Epithelial cell of prostate (primary cell): Measurements from ENCODE around the gene PTBP3.
"Not testable (repeated sequence)": the region's sequence is repeated elsewhere in the genome, so short reads cannot be mapped to it uniquely, and the experiment has no call there.

Experiments used
- DNase-seq: peaks from one replicate; pipeline ENCODE4 v3.0.0-alpha.2; 2011; ENCODE audit warnings: low read depth, low spot score
- H3K27ac ChIP-seq: fragments of 450-650 bp; 2 replicates; pipeline ENCODE4 v1.5.1; 2017; ENCODE audit warnings: mild to moderate bottlenecking

Gene PTBP3

DNA sequence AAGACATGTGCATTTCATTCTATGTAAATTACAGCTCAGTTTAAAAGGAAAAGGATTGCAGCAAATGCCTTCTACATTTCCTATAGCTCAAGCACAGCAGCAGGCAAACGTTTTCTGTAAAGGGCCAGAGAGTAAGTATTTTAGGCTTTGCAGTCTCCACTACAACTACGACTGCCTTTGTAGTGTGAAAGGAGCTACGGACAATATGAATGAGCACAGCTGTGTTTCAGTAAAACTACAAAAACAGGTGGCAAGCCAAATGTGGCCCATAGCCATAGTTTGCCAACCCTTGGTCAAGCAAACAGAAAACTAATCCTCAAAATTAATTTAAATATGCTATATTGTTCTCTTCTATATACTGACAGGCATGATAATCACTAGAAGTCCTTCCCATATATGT lies 7.2 kb downstream of the PTBP3 start:
- H3K27ac ChIP-seq: no peak overlapping the region
- no peak for DNase-seq

DNA sequence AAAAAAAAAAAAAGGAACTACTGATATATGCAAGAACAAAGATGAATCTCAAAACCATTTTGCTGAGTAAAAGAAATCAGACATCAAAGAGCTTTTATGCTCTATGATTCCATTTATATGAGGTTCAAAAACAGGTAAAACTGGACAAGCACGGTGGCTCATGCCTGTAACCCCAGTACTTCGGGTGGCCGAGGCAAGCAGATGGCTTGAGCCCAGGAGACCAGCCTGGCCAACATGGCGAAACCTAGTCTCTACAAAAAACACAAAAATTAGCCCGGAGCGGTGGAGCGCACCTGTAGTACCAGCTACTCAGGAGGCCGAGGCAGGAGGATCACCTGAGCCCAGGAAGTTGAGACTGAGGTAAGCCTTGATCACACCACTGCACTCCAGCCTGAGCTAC lies 7.8 kb downstream of the PTBP3 start:
- peak overlapping the region; percentile 7 for H3K27ac ChIP-seq
- no peak for DNase-seq

DNA sequence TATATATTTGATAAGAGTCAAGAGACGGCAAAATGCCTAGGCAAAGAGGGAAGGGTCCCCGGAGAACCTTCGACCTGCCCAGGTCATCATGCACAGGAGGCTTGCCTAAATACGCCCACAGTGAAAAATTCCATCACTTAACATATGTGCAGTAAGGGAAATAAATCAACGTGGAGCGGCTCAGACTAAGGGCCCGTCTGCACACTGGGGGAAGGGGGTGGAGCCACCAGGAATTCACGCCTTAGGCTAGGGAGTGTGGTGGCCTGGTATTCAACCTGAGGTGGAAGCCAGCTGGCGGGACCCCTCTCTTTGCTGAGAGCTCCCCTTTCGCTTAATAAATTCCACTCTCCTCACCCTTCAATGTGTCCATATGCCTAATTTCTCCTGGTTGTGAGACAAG lies 8.3 kb downstream of the PTBP3 start:
- H3K27ac ChIP-seq: no peak overlapping the region
- no peak for DNase-seq

DNA sequence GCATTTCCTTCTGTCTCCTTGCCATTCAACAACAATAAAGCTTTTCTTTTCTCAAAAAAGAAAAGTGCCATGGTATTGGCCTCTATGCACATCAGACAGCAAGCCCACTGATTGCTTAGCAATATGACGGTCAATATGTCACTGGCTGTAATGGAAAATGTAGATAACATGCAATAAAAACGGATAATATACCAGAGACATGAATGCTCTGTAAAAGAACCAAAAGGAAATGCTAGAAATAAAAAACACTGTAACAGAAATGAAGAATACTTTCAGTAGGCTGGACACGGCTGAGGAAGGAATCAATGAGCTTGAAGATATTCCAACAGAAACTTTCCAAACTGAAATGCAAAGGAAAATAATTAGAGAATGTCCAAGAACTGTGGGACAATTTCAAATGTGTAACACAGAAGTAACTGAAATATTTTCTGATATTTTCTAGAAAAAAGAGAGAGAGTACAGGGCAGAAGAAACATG lies 10.0 kb downstream of the PTBP3 start:
- peak overlapping the region; percentile 16 for H3K27ac ChIP-seq

DNA sequence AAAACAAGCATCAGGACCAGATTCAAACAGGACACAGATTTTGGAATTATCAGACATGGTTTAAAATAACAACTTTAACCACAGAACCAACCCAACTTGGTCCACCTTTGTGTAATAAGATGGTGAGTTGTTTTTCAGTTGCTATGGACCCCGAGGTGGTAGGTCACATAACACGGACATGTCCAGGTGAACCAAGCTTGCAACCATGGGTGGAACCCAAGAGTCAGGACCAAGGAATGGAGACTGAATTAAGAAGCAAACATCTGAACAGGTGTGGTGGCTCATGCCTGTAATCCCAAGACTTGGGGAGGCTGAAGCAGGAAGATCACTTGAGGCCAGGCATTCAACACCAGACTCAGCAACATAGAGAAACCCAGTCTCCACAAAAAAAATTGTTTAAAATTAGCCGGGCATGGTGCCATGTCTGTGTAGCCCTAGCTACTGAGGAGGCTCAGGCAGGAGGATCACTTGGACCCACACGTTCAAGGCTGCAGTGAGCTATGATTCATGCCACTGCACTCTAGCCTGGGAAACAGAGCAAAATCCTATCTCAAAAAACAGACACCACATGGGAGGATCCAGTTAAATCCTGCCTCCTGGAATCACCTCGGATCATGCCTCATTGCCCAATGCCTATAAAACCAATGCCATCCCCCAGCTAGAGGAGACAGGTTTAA lies 10.6 kb downstream of the PTBP3 start:
- H3K27ac ChIP-seq: peak overlapping the region; percentile 16
- DNase-seq: no peak

More for the DNA sequence above, 10.0 kb downstream of the PTBP3 start:
- DNase-seq: no peak

DNA sequence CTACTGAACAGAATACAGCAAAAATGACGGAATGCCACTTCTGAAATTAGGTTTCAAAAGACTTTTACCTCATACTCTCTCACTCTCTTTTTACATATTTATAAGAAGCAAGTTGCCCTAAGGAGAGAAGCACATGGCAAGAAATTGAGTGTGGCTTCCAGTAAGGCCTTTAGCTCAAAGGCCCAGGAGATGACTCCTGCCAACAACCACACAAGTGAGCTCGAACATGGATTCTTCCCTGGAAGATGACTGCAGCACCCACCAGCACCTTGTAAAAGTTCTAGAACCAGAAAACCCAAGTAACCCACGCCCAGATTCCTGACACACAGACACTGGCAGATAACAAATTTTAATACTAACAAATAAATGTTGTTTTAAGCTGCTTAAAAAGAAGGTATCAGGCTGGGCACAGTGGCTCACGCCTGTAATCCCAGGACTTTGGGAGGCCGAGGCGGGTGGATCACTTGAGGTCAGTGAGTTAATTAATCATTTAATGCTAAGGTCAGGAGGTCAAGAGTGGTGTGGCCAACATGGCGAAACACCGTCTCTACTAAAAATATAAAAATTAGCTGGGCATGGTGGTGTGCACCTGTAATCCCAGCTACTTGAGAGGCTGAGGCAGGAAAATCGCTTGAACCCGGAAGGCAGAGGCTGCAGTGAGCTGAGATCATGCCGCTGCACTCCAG lies 17.0 kb downstream of the PTBP3 start:
- no peak for DNase-seq
- H3K27ac ChIP-seq: no peak overlapping the region

DNA sequence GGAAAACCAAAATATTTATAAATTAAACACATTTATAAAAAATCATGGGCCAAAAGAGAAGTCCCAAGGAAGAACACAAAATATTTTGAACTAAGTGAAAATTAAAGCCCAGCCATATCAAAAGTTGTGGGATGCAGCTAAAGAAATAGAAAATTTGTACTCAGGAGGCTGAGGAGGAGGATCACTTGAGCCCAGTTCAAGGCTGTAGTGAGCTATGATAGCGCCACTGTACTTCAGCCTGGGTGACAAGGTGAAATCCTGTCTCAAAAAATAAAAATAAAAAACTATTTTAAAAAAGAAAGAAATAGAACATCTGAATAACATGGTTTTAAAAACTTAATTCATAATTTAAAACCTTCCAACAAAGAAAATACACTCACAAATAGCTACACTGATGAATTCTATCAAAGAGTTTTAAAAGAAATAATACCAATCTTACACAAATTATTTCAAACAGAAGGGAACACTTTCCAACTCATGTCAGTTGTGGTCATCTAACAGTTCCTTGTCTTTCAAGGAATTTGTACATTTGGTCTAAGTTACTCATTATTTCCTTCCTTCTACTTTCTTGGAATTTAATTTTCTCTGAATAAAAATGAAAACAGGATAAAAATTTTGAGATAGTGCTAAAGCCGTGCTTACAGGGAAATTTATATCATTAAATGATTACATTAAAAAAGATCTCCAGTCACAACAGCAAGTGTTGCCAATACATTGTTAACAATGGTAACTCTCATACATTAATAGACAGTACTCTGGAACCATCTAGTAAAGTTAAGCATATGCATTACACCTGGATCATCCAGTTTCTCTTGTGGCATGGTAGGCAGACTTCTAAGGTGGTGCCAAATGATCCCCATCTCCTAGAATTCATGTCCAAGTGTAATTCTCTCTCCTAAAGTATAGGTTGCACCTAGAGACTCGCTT lies 17.8 kb downstream of the PTBP3 start:
- no peak overlapping the region for H3K27ac ChIP-seq
- no peak for DNase-seq

DNA sequence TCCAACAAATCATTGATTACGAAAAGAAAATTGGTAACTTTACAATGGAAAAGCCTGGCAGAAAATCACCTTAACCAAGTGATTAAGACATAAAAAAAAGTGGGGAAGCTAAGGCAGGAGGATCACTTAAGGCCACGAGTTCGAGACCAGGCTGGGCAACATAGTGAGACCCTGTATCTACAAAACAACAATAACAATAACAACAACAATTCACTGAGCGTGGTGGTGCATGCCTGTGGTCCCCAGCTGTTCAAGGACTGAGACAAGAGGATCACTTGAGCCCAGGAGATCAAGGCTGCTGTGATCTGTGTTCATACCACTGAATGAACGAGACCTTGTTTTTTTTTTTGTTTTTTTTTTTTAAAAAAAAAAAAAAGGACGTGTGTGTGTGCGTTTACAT lies 21.3 kb downstream of the PTBP3 start:
- DNase-seq: no peak
- no peak overlapping the region for H3K27ac ChIP-seq

DNA sequence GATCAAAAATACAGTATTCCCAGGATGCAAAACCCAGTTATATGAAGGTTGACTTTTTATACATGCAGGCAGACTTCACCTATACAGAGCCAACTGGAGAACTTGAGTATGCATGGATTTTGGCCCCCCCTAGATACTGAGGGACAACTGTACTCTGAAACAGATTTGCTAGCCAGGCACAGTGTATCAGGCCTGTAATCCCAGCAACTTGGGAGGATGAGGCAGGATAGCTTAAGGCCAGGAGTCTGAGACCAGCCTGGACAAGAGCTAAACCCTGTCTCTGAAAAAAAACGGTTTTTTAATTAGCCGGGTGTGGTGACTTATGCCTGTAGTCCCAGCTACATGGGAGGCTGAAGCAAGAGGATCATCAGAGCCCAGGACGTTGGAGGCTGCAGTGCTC lies 21.9 kb downstream of the PTBP3 start:
- H3K27ac ChIP-seq: no peak overlapping the region
- DNase-seq: no peak

DNA sequence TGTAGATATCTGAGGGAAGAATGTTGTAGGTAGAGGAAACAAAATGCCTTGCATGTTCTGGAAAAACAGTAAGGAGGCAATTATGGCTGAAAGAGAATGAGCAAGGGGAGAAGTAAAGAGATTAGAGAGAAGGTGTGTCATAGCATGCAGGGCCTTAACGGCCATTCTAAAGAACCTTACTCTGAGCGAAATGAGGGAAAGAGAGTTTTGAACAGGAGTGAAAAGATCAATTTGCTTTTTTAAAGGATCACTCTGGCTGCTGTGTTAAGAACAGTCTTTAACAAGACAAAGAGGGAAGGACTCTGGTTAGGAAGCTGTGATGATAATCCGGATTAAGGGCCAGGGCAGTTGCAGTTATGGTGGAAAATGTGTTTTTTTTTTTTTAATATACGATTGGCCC lies 22.6 kb downstream of the PTBP3 start:
- H3K27ac ChIP-seq: no peak overlapping the region
- DNase-seq: no peak

DNA sequence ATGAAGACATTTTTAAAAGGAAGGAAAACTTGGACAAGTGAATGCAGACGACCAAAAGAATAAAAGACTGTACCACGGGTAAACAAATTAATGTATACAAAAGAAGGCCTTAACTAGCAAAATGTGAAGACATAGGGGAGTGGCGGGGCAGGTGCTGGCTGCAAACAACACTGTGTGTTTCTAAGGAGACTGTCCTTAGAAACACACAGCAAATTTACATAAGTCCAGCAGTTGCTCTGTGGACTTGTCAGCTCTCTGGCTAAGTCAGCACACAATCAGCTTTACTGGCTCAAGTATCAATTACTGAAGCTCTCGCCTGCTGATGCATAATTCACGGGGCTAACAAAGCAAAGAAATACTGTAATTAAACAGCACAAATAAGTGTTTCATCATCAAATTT lies 24.8 kb downstream of the PTBP3 start:
- DNase-seq: no peak
- H3K27ac ChIP-seq: no peak overlapping the region

DNA sequence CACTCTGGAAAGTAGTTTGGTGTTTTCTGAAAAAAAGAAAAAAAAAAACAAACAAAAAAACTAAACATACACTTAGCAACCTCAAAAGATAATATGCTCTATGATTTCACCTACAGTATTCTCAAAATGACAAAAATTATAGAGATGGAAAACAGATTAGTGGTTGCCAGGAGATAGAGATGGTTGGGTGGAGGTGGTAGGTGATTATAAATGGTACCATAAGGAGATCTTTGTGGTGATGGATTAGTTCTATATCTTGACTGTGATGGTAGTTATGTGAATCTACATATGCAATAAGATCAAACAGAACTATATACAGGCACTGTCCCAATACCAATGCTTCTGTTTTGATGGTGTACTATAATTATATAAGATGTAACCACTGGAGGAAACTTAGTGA lies 32.0 kb downstream of the PTBP3 start:
- no peak for DNase-seq
- H3K27ac ChIP-seq: peak overlapping the region; percentile 83

DNA sequence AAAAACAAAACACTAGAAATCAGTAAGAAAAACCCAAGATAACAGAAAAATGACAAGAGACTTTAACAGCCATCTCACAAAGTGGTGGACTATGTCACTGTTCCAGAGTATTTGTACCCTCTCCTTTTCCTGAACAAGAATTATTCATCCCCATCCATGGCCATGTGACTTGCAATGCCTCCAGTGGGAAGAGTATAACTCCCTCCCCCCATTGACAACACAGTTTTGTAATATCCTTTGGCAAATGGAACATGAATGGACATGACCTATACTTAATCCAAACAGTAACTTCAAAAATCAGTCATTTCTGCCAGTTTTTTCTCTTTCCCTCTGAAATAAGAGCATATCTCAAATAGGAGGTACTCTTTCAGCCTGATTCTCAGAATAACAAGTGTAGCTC lies 33.9 kb downstream of the PTBP3 start:
- DNase-seq: peak; percentile 60
- H3K27ac ChIP-seq: peak overlapping the region; percentile 83

DNA sequence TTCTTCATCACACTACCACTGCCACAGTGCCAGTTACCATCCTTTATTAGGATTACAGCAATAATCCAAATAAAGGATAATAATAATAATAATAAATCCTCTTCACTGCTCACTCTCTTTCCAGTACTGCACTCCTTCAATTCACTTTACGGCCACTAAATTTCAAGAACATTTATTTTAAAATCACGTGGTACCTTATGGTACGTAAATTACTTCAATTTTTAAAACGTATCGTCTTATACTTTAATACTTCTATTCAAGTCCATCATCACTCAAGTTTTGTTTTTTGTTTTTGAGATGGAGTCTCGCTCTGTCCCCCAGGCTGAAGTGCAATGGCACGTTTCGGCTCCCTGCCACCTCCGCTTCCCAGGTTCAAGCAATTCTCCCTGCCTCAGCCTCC lies 36.5 kb downstream of the PTBP3 start:
- DNase-seq: no peak
- no peak overlapping the region for H3K27ac ChIP-seq

DNA sequence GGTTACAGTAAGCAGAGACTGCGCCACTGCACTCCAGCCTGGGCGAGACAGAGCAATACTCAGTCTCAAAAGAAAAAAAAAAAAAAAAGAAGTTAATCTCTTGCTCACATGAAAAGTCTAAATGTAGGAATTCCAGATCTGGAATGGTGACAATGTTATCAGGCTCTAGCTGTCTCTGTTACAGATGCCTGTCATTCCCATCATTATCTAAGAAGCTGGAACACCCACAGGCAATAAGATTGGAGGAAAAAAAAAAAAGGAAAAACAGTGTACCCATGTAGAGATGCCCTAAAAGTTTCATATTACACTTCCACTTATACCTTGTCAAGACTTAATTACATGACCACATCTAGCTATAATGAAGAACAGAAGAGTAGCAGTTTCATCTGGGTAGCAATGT lies 38.2 kb downstream of the PTBP3 start:
- no peak overlapping the region for H3K27ac ChIP-seq
- no peak for DNase-seq

DNA sequence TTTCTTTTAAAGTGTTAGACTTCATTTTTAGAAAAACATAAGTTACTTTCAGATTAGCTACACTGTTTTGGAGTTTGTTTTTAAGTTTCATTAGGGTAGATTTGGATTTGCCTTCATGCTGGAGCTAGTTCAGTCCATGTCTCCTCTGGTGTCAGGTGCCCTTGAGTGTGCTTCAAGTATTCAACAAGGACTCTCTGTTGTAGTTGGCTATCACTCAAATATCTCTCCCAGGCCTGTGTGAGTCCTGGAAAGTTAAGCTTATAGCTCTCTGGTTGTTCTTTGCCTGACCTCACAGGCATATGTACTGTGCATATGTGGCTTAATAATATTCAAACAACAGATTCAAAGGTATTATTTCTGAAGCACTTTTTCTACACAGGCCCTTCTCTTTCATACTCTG lies 45.4 kb downstream of the PTBP3 start:
- H3K27ac ChIP-seq: no peak overlapping the region

DNA sequence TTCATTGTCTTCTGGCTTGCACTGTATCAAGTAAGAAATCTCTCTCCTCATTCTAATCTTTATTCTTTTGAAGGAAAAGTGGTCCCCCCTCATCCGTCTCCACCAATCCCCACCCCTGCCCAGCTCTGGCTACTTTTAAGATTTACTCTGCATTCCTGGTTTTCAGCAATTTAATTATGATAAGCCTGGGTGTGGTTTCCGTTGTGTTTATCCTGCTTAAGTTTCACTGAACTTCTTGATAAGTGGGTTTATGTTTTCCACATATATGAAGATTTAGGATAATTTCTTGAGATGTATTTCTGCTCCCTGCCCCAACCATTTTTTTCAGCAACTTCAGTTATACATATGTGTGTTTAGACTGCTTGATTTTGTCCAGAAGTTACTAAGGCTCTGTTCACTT lies 46.5 kb downstream of the PTBP3 start:
- no peak for DNase-seq
- H3K27ac ChIP-seq: no peak overlapping the region

More for the DNA sequence above, 45.4 kb downstream of the PTBP3 start:
- DNase-seq: no peak

DNA sequence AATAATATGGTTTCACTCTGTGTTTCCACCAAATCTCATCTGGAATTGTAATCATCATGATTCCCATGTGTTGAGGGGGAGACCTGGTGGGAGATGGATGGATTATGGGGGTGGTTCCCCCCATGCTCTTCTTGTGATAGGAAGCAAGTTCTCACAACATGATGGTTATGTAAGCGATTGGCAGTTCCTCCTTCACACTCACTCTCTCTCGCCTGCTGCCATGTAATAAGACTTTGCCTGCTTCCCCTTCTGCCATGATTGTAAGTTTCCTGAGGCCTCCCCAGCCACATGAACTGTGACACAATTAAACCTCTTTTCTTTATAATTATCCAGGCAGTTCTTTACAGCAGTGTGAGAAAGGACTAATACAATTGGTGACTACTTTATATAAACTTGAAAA lies 48.4 kb downstream of the PTBP3 start:
- DNase-seq: no peak
- H3K27ac ChIP-seq: no peak overlapping the region

DNA sequence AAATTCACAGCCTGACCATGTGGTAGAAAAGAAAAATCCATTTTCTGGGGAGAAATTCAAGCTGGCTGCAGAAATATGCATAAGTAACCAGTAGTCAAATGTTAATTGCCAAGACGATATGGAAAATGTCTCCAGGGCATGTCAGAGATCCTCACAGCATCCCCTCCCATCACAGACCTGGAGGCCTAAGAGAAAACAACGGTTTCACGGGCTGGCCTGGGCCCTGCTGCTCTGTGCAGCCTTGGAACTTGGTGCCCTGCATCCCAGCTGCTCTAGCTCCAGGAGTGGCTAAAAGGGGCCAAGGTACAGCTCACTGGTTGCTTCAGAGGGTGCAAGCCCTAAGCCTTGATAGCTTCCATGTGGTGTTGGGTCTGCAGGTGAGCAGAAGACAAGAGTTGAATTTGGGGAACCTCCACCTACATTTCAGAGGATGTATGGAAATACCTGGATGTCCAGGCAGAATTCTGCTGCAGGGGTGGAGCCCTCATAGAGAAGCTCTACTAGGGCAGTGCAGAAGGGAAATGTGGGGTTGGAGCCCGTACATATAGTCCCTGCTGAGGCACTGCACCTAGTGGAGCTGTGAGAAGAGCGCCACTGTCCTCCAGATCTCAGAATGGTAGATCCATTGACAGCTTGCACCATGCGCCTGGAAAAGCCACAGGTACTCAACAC lies 49.7 kb downstream of the PTBP3 start:
- no peak for DNase-seq
- no peak overlapping the region for H3K27ac ChIP-seq

DNA sequence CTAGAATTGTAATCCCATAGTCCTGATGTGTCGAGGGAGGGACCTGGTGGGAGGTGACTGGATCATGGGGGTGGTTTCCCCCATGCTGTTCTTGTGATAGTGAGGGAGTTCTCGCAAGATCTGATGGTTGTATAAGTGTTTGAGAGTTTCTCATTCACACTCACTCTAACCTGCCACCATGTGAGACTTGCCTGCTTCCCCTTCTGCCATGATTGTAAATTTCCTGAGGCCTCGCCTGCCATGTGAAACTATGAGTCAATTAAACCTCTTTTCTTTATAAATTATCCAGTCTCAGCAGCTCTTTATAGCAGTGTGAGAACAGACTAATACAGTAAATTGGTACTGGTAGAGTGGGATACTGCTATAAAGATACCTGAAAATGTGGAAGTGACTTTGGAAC lies 50.6 kb downstream of the PTBP3 start:
- not testable (repeated sequence) for DNase-seq, H3K27ac ChIP-seq
